Activated CD8-positive, alpha-beta memory T cell treated with anti-CD3 and anti-CD28 coated beads for 48 hours (primary cell): ENCODE data around the gene UCKL1.
"Not testable (repeated sequence)": the region's sequence is repeated elsewhere in the genome, so short reads cannot be mapped to it uniquely, and the experiment has no call there.

Experiments used
- DNase-seq, 3 experiments: peaks; one replicate each; pipeline ENCODE4 v3.0.0-alpha.2; 2020; ENCODE audit warnings: low read depth in 2 of 3, low spot score in 2 of 3

The UCKL1 gene

GRCh38 chr20:63960654-63961621, 4.7 kb upstream of the UCKL1 start:
- DNase-seq = not testable (repeated sequence)

DNA sequence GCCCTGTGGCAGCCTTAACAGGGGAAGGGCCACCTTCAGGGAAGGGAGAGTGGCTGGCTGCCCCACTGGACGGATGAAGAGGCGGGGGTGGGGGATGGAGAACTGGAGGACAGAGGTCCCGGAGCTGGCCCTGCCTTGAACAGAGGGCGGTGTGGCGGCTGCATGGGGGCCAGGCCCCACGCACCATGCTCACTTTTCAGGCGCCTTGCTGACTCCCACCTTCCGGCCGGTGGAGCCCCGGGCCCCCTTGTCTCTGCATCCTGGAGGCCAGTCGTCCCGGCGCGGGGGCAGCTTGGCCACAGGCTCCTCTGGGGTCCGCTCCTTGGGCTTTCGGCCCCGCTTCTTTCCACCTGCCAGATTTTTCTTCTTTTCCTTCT, 3.5 kb upstream of the UCKL1 start:
- no peak for DNase-seq

- DNase-seq = no peak
Observed at GRCh38 chr20:63958964-63959698, 2.9 kb upstream of the UCKL1 start.

DNA sequence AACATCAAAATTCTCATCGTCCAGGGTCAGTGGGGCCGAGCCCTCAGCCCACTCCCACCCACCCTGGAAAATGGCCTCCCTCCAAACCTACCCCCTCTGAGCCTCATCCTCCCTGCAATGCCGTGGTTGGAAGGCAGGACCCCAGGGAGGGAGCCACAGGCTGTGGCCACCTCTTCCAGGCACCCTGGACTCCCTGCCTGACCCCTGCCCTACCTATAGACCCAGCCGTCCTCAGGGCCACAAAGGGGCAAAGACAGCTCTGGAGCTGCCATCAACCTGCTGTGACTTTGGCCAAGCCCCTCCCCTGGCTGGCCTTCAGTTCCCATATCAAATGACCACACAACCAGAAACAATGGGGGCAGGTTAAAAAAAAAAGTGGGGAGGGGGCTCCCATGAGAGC, 2.3 kb upstream of the UCKL1 start:
- DNase-seq = no peak

DNA sequence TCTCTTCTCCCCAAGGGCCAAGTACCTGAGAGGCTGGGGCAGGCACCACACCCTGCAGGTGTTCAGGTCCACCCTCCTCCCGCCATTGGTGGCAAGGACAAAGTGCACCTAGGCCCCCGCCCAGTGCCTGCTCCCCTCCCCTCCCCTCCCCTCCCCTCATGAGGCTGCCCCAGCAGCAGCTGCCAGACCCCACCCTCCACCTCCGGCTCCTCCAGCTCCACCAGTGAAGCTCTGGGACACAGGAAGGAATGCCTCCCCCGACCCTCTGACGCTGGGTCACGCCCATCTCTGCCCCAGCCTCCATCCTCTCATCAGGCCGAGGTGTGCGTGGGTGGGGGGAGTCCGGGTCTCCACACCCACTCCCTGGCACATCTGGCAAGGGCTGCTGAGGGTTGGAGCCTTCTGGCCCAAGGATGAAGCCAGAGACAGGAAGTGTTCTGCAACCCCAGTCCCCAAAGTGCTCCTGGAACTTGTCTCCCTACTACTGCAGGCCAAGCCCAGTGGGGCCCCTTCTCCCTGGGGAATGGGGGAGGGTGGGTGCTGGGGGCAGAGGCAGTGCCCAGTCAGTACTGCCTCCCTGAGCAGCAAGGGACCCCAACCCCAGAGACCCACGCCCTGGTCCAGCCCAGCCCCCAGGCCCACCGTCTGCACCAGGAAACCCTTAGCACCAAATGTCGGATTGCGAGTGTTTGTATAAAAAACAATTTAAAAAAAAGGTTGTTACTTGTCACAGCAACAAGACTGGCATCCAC, 1.6 kb upstream of the UCKL1 start:
- DNase-seq = no peak

- DNase-seq = no peak
Observed at GRCh38 chr20:63957004-63957689, 931 bp upstream of the UCKL1 start.

GRCh38 chr20:63956664-63957003, 418 bp upstream of the UCKL1 start:
- DNase-seq = no peak

DNA sequence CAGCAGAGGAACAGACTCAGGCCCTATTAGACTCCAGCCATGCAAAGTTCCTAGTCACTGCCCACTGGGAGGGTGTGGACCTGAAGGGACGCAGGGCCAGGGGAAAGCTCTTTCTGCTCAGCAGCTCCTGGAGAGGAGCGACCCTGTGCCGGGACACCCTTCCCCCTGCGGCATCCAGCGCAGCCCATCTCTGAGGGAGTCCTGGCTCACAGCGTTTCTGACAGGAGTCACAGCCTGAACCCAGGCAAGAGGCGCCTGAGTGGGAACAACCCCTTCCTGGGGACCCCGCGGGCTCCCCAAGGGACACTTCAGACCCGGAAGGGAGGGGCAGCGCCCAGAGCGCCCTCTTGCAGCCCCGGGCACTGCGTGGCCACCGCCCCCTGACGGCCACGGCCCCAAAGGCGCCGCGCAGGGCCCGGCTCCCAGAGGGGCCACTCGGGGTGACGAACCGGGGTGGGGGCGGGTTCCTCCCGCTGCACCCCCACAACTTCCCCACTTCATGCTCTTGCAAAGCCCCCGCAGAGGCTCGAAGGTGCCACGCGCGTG, 862 bp downstream of the UCKL1 start:
- no peak for DNase-seq

- no peak for DNase-seq
Observed at GRCh38 chr20:63953764-63954429, 2.3 kb downstream of the UCKL1 start.

- no peak for DNase-seq
Observed at GRCh38 chr20:63952769-63953168, 3.4 kb downstream of the UCKL1 start.

DNA sequence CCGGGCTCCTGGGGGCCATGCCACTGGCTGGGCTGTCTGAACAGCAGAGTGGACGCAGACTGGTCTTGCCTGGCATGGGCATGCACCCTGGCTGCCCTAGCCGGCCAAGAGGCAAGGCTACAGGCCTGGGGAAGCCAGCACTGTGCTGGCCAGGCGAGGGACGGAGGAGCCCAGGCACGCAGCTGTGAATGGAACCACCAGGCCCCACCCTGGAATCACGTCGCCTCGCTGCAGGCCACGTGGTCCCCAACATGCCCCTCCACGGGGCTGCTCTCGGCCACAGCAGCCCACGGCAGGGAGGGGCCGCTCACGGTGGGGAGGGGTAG, 4.0 kb downstream of the UCKL1 start:
- no peak for DNase-seq

- no peak for DNase-seq
Observed at GRCh38 chr20:63951398-63952209, 4.6 kb downstream of the UCKL1 start.

DNA sequence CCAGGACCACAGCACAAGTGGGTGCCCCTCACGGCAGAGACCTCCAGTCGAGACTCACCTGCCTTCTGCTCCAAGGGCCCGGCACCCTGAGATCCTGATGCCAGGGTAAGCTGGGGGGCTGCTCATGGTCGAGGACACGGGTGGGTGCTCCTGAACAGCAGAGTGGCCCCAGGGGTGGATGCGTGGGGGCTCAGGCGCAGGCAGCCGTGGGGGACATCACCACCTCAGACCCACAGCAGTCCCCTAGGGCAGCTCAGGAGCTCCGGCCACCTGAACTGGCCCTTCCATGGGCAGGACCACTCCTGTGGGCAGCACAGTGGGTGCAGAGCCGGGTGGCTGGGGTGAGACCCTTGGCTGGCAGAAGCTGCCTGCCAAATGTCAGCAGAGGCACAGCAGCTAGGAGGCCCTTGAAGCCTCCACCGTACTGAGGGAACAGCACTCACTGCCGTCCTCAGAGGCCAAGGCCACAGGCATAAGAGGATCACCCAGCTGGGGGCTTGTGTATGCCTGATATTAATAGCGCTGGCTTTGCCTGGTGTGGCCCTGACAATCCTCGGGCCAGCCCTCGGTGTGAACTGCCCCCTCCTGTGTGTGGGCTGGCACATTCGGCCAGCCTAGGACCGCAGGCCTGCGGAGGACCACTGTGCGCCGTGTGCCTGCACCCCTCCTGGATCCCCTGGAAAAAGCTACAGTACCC, 5.4 kb downstream of the UCKL1 start:
- DNase-seq = no peak

DNA sequence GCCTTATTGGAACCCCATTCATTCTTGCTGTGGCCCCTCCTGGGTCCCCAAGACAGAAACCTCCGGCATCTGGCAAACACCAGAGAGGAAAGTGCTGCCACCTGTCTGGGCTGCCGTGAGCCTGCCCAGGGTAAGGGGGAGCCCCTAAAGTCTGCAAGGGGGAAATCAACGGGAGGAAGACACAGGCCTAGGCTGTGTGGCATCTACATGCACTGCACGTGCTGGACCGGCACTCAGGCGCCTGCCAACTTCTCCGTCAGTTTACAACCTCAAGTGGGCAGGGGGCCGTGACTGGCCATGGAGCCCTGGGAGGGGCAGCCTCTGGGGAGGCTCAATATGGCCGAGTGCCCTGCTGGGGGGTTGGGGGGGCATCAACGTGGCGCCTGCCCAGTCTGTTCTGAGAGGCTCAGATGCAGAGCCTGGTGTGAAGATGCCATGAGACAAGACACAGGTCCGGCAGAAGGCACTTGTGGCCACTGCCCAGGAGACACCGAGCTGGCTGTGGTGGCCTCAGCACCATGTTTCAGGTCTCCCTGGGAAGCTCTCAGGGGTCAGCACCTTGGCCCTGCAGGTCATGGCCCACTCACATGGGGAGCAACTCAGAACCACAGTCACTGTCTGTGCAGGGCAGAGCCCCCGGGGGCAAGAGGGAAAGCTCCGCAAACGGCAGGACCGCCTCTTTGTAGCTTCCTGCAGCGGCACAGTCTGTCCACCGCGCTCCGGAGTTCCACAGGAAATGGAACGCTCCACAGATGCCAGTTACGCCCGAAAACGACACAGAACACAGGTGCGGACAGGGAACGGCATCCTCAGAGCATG, 8.4 kb downstream of the UCKL1 start:
- no peak for DNase-seq

DNA sequence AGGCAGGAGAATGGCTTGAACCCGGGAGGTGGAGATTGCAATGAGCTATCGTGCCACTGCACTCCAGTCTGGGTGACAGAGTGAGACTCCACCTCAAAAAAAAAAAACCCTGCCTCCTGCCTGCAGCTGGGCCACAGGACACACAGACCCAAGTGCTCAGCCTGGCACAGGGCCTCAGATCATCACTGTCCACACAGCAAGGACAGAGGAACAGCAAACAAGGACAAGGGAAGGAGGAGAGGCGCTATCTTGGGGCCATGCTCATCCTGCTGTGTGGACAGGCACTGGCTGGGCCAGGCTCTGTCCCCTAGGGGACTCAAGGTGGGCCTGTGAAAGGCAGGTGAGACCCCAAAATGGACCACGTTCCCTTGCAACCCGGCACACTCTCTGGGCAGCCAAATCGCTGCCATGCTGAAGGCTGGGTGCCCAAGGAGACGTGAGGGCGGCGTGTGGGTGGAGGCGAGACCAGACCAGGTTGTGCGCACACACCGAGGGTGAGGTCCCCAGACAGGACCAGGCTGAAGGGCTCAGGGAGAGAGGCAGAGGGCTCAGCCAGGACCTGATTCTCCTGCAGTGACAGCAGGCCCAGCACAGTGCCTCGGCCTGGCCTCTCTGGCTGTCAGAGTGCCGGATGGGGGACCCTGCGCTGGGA, 9.1 kb downstream of the UCKL1 start:
- DNase-seq = no peak

DNA sequence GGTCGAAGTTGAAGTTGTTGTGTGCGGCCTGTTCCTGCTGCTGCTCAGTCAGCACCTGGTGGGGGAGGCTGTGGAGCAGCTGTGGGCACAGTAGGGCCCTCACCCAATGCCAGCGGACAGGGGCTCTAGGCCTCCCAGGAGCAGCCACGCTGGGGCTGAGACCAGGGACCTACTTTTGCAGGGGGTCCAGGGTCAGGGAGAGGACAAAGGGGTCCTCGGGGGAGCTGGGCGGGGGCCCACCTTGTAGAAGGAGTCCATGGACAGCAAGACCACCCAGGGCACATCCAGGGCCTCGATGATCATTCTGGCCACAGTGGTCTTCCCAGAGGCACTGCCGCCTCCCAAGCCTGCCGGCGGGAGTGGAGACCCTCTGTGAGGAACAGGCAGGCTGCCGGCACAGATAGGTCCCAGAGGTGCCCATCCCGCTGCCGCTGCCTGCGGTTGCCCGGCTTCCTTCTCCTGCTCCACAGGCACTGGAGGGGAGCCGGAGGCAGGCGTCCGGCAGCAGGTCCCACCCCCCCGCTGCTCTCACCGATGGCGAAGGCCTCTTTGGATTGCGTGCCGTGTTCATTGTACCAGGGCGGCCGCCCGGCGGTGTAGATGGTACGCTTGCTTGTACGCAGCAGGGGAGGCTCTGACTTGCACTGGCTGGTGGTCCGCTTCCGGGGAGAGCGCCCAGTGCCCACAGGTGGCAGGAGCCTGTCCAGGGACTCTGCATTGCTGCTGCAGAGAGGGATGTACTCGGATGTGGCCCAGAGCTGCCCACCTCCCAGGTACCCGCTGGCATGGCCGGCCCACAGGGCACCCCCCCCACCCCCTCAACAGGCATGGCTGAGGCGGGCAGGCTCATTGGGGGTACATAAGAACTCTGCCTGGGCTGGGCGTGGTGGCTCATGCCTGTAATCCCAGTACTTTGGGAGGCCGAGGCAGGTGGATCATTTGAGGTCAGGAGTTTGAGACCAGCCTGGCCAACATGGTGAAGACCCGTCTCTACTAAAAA, 10.0 kb downstream of the UCKL1 start:
- no peak for DNase-seq
